GM12872 (cell line): Measurements from ENCODE around the gene ARHGAP21.

ENCODE experiments used
- CTCF ChIP-seq: IDR thresholded peaks from 3 replicates; pipeline ENCODE4 v1.5.1; 2011; ENCODE audit warnings: low read depth, mild to moderate bottlenecking, low read length, moderate library complexity; ENCODE audit not compliant: insufficient read depth

The ARHGAP21 gene

GRCh38 chr10:24652381-24652957, 71.2 kb downstream of the ARHGAP21 start:
- no peak for TF ChIP-seq CTCF

DNA sequence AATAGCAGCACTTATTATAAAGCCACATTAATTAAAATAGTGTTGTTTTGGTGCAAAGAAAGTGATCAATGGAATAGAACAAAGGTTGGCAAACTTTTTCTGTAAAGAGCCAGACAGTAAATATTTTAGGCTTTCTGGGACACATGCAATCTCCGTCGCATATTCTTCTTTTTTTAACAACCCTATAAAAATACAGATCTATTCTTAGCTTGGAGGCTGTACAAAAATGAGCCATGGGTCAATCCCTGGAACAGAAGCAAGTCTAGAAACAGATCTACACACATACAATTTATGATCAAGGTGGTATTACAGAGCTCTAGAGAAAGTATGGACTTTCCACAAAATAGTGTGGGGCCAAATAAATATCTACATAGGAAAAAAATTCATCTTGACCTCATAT, 71.8 kb downstream of the ARHGAP21 start:
- TF ChIP-seq CTCF: no peak

DNA sequence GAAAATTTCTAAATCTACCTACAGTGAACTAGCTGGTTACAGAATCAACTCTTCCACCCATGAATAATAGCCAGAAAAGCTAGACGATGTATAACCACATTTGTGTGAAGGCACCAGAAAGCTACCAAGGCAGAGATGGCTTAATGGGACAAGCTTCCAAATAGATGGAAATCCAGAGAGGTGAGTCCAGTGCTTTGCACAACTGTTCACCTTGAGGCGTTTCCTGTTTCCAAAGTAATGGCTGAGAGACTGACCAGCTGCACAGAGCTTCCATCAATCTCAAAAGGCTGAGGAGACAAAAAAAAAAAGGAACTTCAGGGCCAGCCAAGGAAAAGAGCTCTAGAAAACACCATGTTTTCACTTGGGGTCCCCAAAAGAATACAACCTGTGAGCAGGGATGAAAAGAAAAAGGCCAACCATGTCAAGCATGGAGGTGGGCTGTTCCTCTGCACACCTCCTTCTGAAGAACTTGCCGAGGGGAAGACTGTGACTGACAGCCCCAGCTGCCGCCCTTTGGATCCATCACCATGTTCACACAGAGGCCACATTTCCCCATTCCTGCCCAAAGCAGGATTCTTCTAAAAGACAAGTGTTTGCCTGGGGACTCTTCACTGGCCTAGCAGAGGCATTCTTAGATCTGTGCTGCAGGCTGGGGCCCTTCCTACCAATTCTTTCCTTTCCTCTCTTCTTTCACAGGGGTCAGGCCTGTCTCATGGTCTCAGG, 72.9 kb downstream of the ARHGAP21 start:
- no peak for TF ChIP-seq CTCF

DNA sequence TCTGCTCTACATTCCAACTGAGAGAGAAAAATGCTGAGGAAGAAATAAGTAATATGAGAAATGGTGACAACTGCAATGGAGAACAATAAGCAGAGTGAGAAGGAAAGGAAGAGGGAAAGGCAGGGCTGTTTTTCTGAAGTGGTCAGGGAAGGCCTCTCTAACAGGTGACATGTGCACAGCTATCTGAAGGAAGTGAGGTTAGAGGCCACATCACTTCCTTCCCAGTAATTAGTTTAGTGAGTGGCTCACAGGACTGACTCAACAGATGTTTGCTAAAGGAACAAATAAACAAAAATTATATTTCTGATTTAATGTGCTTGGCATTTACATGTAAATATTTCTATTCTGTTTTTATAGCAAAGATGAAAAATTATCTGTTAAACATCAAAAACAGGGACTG, 77.9 kb downstream of the ARHGAP21 start:
- no peak for TF ChIP-seq CTCF

GRCh38 chr10:24645022-24645421, 78.7 kb downstream of the ARHGAP21 start:
- no peak for TF ChIP-seq CTCF

DNA sequence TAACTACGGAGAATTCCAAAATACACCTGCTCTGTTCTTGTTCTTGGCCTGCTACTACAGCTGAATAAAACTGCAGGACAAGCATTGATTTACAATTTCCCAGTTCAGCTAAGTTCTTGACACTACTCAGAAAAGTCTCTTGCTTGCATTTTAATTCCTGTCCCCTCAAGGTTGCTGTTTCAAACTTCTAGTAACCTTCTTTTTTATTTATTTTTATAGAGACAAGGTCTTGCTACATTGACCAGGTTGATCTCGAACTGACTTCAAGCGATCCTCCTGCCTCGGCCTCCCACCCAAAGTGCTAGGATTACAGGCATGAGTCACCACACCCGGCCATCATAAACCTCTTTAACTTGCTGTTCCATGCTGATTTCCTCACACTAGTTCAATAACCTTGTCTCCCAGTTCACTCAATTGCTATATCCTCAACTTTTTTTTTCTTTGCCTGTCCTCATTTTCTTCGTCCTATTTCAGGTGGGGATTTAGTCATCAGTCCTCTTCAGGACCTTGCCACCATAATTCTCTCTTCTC, 79.9 kb downstream of the ARHGAP21 start:
- TF ChIP-seq CTCF: no peak

DNA sequence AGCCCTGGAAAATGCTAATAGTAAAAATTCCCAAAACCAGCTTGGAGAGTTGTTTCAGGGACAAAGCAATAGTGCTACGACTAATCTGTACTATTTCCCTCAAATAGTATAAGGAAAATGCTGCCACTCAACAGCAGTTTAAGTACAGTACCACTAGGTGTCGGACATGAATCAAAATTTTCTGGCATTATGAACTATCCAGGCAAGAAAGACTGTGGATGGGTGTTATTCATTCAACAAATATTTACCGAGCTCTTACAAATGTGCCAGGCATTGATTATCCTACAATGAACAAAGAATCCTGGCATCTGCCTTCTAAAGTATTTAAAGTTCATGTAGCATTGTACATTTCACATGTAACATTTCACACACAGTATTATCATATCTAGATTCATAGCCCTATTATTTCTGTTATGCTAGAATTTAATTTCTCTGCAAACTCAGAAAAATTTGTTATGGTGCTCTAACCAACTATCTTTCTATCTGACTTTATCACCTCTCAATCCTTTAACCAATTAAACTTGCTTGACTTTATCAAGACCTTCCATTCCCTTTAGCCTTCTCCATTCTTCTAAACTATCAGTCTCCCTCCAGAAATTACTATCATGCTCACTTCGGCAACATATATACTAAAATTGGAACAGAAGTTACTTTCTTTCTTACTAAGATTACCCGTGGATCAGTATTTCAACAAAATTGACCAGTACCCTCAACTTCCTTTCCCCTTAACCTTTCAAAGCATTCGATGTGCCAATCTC, 80.6 kb downstream of the ARHGAP21 start:
- TF ChIP-seq CTCF: peak; percentile 68
